ENCODE measurements around the gene AGTPBP1. TPM values are rescaled to one million over a fixed set of nuclear protein-coding genes. Genes with fewer than 3 reads are reported as not detected.
"Not testable (repeated sequence)": the region's sequence is repeated elsewhere in the genome, so short reads cannot be mapped to it uniquely, and the experiment has no call there.

Gene AGTPBP1
- total RNA-seq, 2 experiments from 2014 or later, result 43.9 to 46.4 TPM

GRCh38 chr9:85599540-85600105 lies 142.1 kb downstream of the AGTPBP1 start:
- Mint-ChIP-seq H3K4me1 (ENCODE audit: low read depth) (peaks cover 19% of the 10 kb centered on the region), H3K36me3 (ENCODE audit: low read depth) (peaks cover 26% of the 10 kb centered on the region), H3K9me3 (no peaks in the 10 kb centered on the region), H3K27me3 (no peaks in the 10 kb centered on the region), H3K27ac (no peak overlapping the region), H3K4me3 (no peak overlapping the region)
- intact Hi-C loops (cut with micrococcal nuclease), result no loop called here
- no peak for TF ChIP-seq CTCF (IDR thresholded peaks at IDR 0.05)
- CTCF ChIA-PET, result no interaction called here
- ATAC-seq (no peak), DNase-seq (no peak)
- POLR2A ChIA-PET, result no interaction called here

DNA sequence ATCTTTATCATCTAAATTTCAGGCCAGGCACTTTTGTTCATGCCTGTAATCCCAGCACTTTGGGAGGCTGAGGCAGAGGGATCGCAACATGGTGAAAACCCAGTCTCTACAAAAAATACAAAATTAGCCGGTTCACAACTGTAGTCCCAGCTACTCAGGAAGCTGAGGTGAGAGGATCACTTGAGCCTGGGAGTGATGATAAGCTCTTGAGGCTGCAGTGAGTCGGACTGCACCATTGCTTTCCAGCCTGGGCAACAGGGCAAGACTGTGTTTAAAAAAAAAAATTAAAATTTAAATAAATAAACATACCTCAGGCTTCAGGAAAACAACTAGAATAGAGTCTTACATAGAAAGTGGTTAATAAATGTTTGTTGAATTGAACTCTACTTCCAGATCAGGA lies 147.4 kb downstream of the AGTPBP1 start:
- no peak for DNase-seq
- no peak overlapping the region for H3K27ac Mint-ChIP-seq
- POLR2A ChIA-PET, result no interaction called here
- intact Hi-C loops (cut with micrococcal nuclease), result no loop called here
- no peaks in the 10 kb centered on the region for H3K27me3 Mint-ChIP-seq
- CTCF ChIA-PET, result no interaction called here
- H3K4me1 Mint-ChIP-seq (ENCODE audit: low read depth), result no peaks in the 10 kb centered on the region
- no peak for ATAC-seq
- no peak for TF ChIP-seq CTCF (IDR thresholded peaks at IDR 0.05)
- H3K36me3 Mint-ChIP-seq (ENCODE audit: low read depth), result peaks cover 6% of the 10 kb centered on the region
- no peaks in the 10 kb centered on the region for H3K9me3 Mint-ChIP-seq
- H3K4me3 Mint-ChIP-seq, result no peak overlapping the region

- no peaks in the 10 kb centered on the region for H3K4me1 Mint-ChIP-seq (ENCODE audit: low read depth)
- no peak overlapping the region for H3K27ac Mint-ChIP-seq
- no peaks in the 10 kb centered on the region for H3K9me3 Mint-ChIP-seq
- no peak for TF ChIP-seq CTCF (IDR thresholded peaks at IDR 0.05)
- no peak for ATAC-seq
- DNase-seq, result no peak
- ChIA-PET CTCF (no interaction called here), POLR2A (no interaction called here)
- no peaks in the 10 kb centered on the region for H3K27me3 Mint-ChIP-seq
- H3K36me3 Mint-ChIP-seq (ENCODE audit: low read depth), result peaks cover 11% of the 10 kb centered on the region
- intact Hi-C loops (cut with micrococcal nuclease), result no loop called here
- H3K4me3 Mint-ChIP-seq, result no peak overlapping the region
These were observed 155.1 kb downstream of the AGTPBP1 start for GRCh38 chr9:85586684-85587083.

DNA sequence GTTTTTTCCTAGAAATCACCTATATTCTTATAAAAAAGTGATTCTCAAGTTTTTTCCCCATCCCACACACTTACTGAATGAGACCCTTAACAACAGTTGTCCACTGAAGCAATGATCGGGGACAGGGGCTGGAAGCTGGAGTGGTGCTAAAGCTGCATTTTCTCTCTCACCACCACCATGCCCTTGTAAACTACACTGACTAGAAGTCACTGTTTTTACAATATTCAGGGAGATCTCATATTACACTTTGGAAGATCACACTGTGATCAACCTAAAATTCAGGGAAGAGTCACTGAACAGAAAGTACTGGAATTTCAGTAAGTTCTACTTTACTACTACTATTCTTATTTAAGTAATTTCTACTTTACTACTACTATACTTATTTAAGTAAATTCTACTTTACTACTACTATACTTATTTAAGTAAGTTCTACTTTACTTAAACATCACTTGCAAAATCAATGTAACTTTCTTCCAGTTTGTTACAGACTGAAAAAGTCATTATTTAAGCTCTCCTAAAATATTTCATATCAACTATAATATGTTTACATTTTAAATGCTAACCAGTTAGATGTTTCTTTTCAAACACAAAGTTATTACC lies 164.3 kb downstream of the AGTPBP1 start:
- Mint-ChIP-seq H3K36me3 (ENCODE audit: low read depth) (peaks cover 9% of the 10 kb centered on the region), H3K4me3 (no peak overlapping the region), H3K4me1 (ENCODE audit: low read depth) (no peaks in the 10 kb centered on the region), H3K27me3 (no peaks in the 10 kb centered on the region), H3K9me3 (no peaks in the 10 kb centered on the region), H3K27ac (no peak overlapping the region)
- DNase-seq (no peak), ATAC-seq (no peak)
- intact Hi-C loops (cut with micrococcal nuclease), result no loop called here
- ChIA-PET CTCF (interaction anchor here (0.8 kb wide), 1 partner anchor 33 kb away, joined by 3 read pairs; no protein-coding TSS in a partner anchor), POLR2A (no interaction called here)
- no peak for TF ChIP-seq CTCF (IDR thresholded peaks at IDR 0.05)

- Mint-ChIP-seq H3K27me3 (no peaks in the 10 kb centered on the region), H3K4me3 (no peak overlapping the region), H3K9me3 (no peaks in the 10 kb centered on the region), H3K36me3 (ENCODE audit: low read depth) (peaks cover 13% of the 10 kb centered on the region), H3K27ac (no peak overlapping the region), H3K4me1 (ENCODE audit: low read depth) (no peaks in the 10 kb centered on the region)
- ATAC-seq (no peak), DNase-seq (no peak)
- ChIA-PET POLR2A (no interaction called here), CTCF (no interaction called here)
- intact Hi-C loops (cut with micrococcal nuclease), result no loop called here
- TF ChIP-seq CTCF (IDR thresholded peaks at IDR 0.05), result no peak
These were observed 165.9 kb downstream of the AGTPBP1 start for GRCh38 chr9:85575868-85576267.

GRCh38 chr9:85573546-85573945 lies 168.2 kb downstream of the AGTPBP1 start:
- CTCF ChIA-PET; H3K27ac Mint-ChIP-seq; intact Hi-C loops (cut with micrococcal nuclease); H3K9me3 Mint-ChIP-seq; H3K4me1 Mint-ChIP-seq (ENCODE audit: low read depth); H3K27me3 Mint-ChIP-seq; DNase-seq; H3K4me3 Mint-ChIP-seq; ATAC-seq; POLR2A ChIA-PET: not testable (repeated sequence)
- H3K36me3 Mint-ChIP-seq (ENCODE audit: low read depth), result peaks cover 18% of the 10 kb centered on the region

DNA sequence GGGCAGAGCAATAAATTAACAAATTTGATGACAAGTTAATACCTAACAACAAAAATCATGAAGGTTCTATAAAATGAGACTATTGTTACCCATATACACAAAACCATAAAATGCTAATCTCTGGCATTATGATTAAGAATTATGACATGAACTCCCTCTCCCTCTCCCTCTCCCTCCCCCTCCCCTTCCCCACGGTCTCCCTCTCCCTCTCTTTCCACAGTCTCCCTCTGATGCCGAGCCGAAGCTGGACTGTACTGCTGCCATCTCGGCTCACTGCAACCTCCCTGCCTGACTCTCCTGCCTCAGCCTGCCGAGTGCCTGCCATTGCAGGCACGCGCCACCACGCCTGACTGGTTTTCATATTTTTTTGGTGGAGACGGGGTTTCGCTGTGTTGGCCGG lies 168.8 kb downstream of the AGTPBP1 start:
- H3K27ac Mint-ChIP-seq; H3K4me1 Mint-ChIP-seq (ENCODE audit: low read depth); H3K4me3 Mint-ChIP-seq; ATAC-seq; H3K9me3 Mint-ChIP-seq; POLR2A ChIA-PET; DNase-seq; H3K27me3 Mint-ChIP-seq; CTCF ChIA-PET; intact Hi-C loops (cut with micrococcal nuclease): not testable (repeated sequence)
- H3K36me3 Mint-ChIP-seq (ENCODE audit: low read depth), result peaks cover 18% of the 10 kb centered on the region

Data from activated CD8-positive, alpha-beta T cell treated with anti-CD3 and anti-CD28 coated beads for 36 hours (primary cell).